Epithelial cell of prostate (primary cell): ENCODE results near the gene SLC34A1.
A peak's percentile ranks its signal among the peaks of the same experiment; 100 is the strongest.

Source experiments
- DNase-seq: peaks from one replicate; pipeline ENCODE4 v3.0.0-alpha.2; 2011; ENCODE audit warnings: low read depth, low spot score
- H3K27ac ChIP-seq: fragments of 450-650 bp; 2 replicates; pipeline ENCODE4 v1.5.1; 2017; ENCODE audit warnings: mild to moderate bottlenecking

Gene SLC34A1

GRCh38 chr5:177382423-177383029, 1.7 kb upstream of the SLC34A1 start:
- no peak overlapping the region for H3K27ac ChIP-seq
- no peak for DNase-seq

GRCh38 chr5:177383181-177383580, 1.1 kb upstream of the SLC34A1 start:
- no peak for DNase-seq
- no peak overlapping the region for H3K27ac ChIP-seq

GRCh38 chr5:177385720-177386119, 1.5 kb downstream of the SLC34A1 start:
- no peak overlapping the region for H3K27ac ChIP-seq
- no peak for DNase-seq

GRCh38 chr5:177386542-177386941, 2.3 kb downstream of the SLC34A1 start:
- no peak for DNase-seq
- no peak overlapping the region for H3K27ac ChIP-seq

DNA sequence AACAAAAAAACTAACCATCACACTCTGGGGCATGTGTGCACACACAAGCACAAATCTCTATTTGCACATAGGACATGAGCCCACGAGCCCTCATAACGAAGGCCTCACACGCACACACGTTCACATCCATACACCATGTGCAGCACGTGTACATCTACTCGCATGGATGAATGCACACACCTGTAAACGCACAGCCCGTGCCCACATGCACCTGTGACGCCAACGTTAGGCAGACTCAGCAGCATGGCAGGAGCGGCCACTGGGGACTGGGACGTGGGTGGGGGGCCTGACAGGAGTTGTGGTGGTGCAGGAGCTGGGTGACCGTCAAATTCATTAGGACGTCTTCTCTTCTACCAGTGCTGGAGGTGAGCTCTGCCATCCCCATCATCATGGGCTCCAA, 3.2 kb downstream of the SLC34A1 start:
- H3K27ac ChIP-seq: no peak overlapping the region
- no peak for DNase-seq

DNA sequence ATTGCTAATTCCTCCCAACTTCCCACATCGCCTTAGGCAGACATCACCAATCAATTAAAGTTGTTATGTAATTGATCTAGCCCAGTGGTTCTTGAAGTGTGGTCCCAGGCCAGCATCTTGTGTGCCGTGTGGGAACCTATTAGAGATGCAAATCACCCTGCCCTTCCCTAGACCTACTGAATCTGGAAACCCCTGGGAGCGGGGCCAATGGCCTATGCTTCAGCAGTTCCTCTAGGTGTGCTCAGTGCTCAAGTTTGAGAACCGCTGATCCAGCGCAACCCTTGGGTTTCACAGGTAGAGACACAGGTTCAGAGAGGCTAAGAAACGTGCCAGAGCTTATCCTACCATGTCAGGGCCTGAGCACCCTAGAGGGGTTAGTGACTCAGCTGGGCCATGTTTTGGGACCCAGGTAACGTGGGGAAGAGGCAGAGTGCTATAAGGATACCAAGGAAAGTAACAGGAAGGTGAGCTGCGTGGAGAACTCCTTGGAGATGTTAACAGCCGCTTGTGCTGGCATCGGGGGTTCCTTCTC, 4.4 kb downstream of the SLC34A1 start:
- no peak for DNase-seq
- peak overlapping the region; percentile 69 for H3K27ac ChIP-seq

DNA sequence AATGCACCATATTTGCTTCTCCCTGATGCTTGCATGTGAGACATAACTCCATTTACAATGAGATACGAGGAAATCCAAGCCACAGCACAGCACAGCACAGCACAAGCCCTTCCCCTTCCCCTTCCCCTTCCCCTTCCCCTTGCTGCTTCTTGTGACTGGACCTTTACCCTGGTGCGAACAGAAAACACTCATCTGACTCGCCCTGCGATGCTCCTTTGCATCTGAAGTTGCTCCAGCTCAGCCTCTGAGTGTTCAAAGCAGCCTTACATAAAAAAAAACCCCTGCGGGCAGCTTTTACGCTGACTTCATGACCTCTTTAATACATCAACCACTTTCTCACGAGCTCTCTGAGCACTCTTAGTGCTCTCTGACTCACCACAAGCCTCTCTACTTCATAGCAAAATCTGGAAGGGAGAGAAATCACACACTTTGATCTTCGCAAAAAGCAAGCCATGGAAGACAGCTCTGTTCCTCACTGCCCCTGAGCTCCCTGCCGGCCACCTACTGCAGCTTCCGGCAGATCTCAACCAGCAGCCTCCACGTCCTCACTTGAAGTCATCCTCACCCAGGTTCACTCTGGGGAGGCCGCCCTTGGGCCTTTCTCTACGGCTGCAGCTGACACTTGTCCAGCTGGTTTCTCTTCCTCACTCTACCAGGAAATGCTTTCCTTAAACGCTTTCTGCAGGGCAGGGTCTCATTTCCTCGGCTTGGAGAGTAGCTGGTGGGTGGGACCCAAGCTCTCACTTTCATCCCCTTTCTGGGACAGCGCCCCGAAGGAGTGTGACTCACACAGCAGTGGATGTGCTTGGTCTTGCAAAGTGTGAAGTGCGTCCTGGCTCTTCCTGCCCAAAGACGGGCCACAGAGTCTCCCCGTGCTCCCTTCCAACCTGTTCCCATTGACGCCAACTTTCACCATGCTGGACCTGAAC, 5.3 kb downstream of the SLC34A1 start:
- peak; percentile 84 for DNase-seq
- H3K27ac ChIP-seq: peak overlapping the region; percentile 69

- DNase-seq: no peak
- peak overlapping the region; percentile 69 for H3K27ac ChIP-seq
These were observed 6.4 kb downstream of the SLC34A1 start for GRCh38 chr5:177390363-177391300.

DNA sequence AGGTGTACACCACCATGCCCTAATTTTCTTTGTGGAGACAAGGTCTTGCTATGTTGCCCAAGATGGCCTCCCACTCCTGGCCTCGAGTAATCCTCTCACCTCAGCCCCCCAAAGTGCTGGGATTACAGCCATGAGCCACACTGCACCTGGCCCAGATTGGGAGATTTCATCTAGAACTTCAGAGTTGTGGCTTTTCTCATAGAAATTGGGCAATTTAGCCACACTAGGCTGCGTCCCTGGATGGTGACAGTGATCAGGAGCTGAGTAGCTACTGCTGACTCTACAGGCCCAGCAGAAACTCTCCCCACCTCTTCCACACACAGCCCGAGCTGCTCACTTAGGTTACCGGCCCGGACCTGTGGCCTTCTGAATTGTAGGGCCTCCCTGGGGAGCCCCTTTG, 8.5 kb downstream of the SLC34A1 start:
- H3K27ac ChIP-seq: no peak overlapping the region
- no peak for DNase-seq

DNA sequence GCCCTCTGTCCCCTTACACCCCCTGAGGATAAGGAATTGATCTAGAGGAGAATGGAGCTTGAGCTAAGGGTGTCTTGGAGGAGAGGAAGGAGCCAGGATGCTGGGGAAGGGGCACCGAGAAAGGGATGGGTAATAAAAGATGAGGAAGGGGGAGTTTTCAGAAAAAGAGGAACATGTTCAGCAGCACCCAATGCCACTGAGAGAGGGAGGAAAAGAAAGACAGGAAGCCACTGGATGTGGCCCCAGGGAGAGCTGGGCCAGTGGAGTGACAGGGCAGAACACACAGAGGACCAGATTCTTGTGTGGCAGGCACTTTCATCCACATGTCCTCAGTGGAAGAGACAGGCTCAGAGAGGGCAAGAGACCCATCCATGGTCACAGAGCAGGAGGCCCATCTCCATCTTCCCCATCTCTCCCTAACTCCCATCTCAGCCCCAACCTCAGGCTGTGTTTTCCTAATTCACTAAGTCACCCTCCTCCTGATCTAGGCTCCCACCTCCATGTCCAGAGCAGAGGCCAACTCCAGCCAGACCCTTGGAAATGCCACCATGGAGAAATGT, 9.1 kb downstream of the SLC34A1 start:
- DNase-seq: no peak
- H3K27ac ChIP-seq: no peak overlapping the region

GRCh38 chr5:177393990-177394389, 9.8 kb downstream of the SLC34A1 start:
- H3K27ac ChIP-seq: no peak overlapping the region
- no peak for DNase-seq

DNA sequence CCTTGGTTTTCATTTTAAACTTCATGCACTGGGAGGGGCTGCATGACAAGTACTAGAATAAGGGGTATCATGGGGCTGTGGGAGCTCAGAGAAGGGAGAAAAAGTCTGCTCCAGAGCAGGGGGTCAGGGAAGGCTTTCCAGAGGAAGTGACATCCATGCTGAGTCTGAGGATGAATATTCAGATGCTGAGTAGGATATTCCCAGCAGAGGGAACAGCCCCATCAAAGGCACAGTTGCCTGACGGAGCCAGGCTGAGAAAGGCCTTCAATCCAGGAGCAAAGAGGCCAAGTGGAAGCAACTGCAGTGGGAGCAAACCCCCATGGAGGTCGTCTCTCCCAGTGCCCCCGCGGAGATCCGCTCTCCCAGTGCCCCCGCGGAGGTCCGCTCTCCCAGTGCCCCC, 11.8 kb downstream of the SLC34A1 start:
- DNase-seq: no peak
- no peak overlapping the region for H3K27ac ChIP-seq

DNA sequence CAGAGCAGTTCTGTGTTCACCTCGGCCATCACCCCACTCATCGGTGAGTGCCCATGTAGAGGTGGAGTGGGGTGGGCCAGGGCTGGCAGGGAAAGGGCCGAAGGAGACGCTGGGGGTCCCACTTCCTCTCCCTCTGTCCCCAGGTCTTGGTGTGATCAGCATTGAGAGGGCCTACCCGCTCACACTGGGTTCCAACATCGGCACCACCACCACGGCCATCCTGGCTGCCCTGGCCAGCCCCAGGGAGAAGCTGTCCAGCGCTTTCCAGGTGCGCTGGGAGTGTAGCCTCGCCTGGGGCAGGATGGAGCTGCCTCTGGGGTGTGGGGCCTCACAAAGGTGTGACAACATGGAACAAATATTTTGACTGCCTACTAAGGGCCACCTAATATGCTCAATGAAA, 12.6 kb downstream of the SLC34A1 start:
- no peak for DNase-seq

DNA sequence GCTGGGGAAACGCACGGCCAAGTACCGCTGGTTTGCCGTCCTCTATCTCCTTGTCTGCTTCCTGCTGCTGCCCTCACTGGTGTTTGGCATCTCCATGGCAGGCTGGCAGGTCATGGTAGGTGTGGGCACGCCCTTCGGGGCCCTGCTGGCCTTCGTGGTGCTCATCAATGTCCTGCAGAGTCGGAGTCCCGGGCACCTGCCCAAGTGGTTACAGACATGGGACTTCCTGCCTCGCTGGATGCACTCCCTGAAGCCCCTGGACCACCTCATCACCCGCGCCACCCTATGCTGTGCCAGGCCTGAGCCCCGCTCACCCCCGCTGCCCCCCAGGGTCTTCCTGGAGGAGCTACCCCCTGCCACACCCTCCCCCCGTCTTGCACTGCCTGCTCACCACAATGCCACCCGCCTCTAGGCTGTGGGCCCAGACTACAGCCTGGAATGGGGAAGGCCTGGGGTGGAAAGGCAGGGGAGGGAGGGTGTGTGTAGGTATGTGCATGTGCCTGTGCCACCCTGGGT, 13.7 kb downstream of the SLC34A1 start:
- no peak overlapping the region for H3K27ac ChIP-seq
- DNase-seq: no peak

More for the DNA sequence above, 12.6 kb downstream of the SLC34A1 start:
- H3K27ac ChIP-seq: no peak overlapping the region

DNA sequence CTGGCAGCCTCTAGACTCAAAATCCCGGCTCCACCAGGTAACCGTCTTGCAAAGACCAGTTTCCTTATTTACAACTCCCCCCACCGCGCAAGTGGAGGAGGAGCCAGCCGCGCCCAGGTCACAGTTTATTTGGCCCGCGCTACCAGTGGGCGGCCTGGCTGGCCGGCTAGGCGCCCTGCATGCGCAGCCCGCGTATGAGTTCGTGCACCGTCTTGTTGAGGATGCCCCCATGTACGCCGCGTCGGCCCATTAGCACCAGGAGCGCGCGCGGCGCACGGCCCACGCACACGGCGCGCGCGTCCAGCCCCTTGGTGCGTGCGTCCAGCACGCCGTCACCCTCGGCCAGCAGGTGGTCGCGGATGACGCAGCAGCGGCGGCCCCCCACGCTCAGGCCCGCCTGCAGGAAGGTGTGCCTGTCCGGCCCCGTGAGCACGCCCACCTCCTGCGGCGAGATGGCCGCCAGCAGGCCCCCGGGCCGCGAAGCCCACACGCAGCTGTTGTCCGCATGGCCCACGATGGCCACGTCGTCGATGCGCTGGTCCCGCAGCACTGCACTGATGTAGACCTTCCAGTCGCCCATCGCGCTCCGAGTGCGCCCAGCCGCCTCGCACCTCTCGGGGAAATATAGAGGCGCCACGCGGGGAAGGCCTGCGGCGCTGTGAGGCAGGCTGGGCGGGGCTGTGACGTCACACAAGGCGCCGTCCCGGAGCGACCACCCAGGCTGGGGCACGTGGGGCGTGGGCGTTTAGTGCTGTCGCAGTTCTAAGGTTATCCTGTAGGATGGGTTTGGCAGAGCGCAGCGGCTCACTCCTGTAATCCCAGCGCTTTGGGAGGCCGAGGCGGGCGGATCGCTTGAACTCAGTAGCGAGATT, 16.0 kb downstream of the SLC34A1 start, which contains the start of gene PFN3:
PFN3 (minus strand) TSS at position 665 of the 872 bp plus-strand sequence; CDS start at position 580, 85 bp downstream.
- DNase-seq: no peak
- H3K27ac ChIP-seq: no peak within 1 kb of the TSS

DNA sequence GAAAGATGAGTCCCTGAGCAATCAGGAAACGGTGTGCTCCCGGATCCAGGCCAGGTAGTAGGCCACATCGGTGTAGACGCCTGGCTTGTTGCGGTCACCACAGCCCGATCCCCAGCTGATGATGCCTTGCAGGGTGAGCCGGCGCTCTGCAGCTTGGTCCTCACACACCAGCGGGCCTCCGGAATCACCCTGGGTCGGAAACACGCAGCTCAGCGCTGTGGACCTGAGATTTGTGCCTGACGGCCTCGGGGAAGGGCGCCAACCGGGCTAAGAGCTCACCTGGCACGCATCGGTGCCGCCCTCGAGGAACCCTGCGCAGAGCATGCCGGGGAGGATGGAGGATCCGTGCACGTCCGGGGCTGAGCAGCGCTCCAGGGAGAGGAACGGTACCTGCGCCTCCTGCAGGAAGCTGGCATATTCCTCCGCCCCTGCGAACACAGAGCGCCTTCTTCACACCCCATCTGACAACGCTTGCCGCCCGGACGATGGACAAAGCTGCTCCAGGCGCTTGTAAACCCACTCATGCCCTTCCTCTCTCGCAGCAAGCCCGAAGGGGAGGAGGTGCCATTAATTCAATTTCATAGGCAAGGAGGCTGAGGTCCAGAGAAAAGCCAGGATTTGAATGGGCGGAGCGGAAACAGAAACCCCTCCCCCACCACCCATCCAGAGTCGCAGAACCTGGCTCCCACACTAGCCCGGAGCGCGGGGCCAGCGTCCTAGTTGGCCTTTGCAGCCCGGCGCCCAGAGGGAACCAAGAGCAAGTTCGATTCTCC, 18.2 kb downstream of the SLC34A1 start:
- peak overlapping the region; percentile 23 for H3K27ac ChIP-seq
- peak; percentile 60 for DNase-seq

DNA sequence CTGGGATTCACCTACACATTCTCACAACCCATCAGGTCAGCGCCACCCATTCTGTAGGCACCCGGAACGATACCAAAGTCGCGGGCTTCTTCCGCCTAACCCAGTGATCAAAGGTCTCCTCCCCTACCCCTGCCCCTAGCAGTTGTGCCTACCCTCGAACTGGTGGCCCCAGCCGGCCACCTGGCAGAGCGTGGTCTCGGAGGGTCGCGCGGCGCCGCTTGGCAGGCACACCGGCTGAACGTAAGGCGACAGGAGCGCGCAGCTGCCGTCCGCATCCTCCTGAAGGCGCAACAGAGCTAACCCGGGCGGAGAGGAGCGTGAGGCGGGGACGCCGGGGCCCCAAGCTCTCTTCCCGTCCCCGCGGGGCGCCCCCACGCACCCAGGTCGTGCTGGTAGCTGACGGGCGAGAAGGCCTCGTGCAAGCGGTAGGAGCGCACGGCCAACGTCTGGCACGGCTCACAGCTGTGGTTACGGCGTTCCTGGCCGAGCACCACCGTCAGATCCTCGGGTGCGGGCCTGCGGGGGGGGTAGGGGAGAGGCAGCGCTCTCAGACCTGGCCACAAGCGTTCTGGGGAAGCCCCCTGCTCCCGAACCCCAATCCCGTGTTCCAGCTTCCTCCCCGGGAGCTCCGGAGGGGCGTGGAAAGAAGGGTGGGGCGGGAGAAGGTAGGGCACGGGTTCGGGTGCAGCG, 19.0 kb downstream of the SLC34A1 start:
- H3K27ac ChIP-seq: peak overlapping the region; percentile 23
- no peak for DNase-seq
